DOHH2 (cell line): ENCODE data around the gene PCDHA6.
"Not testable (repeated sequence)": the region's sequence is repeated elsewhere in the genome, so short reads cannot be mapped to it uniquely, and the experiment has no call there.

Source experiments
- H3F3A ChIP-seq: fragments of 200-600 bp; sonication (generic), shearing (Covaris generic); 2 replicates; pipeline ENCODE4 v1.6.0; 2016; ENCODE audit warnings: antibody characterized with exemption, mild to moderate bottlenecking; ENCODE audit not compliant: control insufficient read depth, insufficient read depth
- H3K27ac ChIP-seq: fragments of 200-600 bp; sonication (generic); 2 replicates; pipeline ENCODE4 v1.5.1; 2014; ENCODE audit warnings: low read depth, mild to moderate bottlenecking, low read length, moderate library complexity
- H3K27me3 ChIP-seq: fragments of 200-600 bp; sonication (generic); 2 replicates; pipeline ENCODE4 v1.6.1; 2014; ENCODE audit warnings: mild to moderate bottlenecking, low read length, mixed read lengths; ENCODE audit not compliant: control insufficient read depth
- H3K36me3 ChIP-seq: fragments of 200-600 bp; sonication (generic); 2 replicates; pipeline ENCODE4 v1.6.1; 2014; ENCODE audit warnings: mild to moderate bottlenecking, low read length, moderate library complexity, mixed read lengths; ENCODE audit not compliant: control insufficient read depth
- H3K4me1 ChIP-seq: fragments of 200-600 bp; sonication (generic); 2 replicates; pipeline ENCODE4 v1.6.1; 2014; ENCODE audit warnings: mild to moderate bottlenecking, low read length, mixed read lengths; ENCODE audit not compliant: control insufficient read depth
- H3K4me2 ChIP-seq: fragments of 200-600 bp; sonication (generic); 2 replicates; pipeline ENCODE4 v1.6.0; 2014; ENCODE audit warnings: mild to moderate bottlenecking, low read length, moderate library complexity
- H3K4me3 ChIP-seq: fragments of 200-600 bp; sonication (generic); 2 replicates; pipeline ENCODE4 v1.5.1; 2014; ENCODE audit warnings: mild to moderate bottlenecking, low read length, mixed read lengths
- H3K79me2 ChIP-seq: fragments of 200-600 bp; sonication (generic); 2 replicates; pipeline ENCODE4 v1.6.1; 2014; ENCODE audit warnings: mild to moderate bottlenecking, low read length, mixed read lengths; ENCODE audit not compliant: control insufficient read depth
- H3K9me2 ChIP-seq: fragments of 200-600 bp; sonication (generic); replicated peaks from 2 replicates; pipeline ENCODE4 v1.6.1; 2014; ENCODE audit warnings: mild to moderate bottlenecking, low read length, mixed read lengths; ENCODE audit not compliant: control insufficient read depth
- H3K9me3 ChIP-seq: fragments of 200-600 bp; sonication (generic); 2 replicates; pipeline ENCODE4 v1.6.1; 2014; ENCODE audit warnings: antibody characterized with exemption, low read length, mixed read lengths; ENCODE audit not compliant: control insufficient read depth, insufficient read depth
- H4K20me1 ChIP-seq: fragments of 200-600 bp; sonication (generic); 2 replicates; pipeline ENCODE4 v1.6.0; 2014; ENCODE audit warnings: low read depth, mild to moderate bottlenecking, antibody characterized with exemption, low read length, moderate library complexity; ENCODE audit not compliant: control insufficient read depth, insufficient read depth
- CTCF ChIP-seq: fragments of 200-600 bp; sonication (generic); IDR thresholded peaks from one replicate; pipeline ENCODE4 v1.5.1; 2014; ENCODE audit warnings: antibody characterized with exemption, mild to moderate bottlenecking, low read depth, low read length; ENCODE audit not compliant: poor library complexity, severe bottlenecking
- EZH2phosphoT487 ChIP-seq: fragments of 200-600 bp; sonication (generic); IDR thresholded peaks from 2 replicates; pipeline ENCODE4 v1.6.1; 2017; ENCODE audit warnings: borderline replicate concordance, mild to moderate bottlenecking, antibody characterized with exemption, low read length, moderate library complexity, mixed read lengths

PCDHA6 gene

DNA sequence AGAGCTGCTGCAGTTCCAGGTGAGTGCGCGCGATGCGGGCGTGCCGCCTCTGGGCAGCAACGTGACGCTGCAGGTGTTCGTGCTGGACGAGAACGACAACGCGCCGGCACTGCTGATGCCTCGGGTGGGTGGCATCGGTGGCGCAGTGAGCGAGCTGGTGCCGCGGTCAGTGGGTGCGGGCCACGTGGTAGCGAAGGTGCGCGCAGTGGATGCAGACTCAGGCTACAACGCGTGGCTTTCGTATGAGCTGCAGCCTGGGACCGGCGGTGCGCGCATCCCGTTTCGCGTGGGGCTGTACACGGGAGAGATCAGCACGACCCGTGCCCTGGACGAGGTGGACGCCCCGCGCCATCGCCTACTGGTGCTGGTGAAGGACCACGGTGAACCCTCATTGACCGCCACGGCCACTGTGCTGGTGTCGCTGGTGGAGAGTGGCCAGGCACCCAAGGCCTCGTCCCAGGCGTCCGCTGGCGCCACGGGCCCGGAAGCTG lies 24.9 kb upstream of the PCDHA6 start:
- Histone ChIP-seq H3K79me2 (no peaks in the 10 kb centered on the region), H3K4me1 (no peaks in the 10 kb centered on the region), H3K36me3 (no peaks in the 10 kb centered on the region)

GRCh38 chr5:140806834-140807775 lies 20.7 kb upstream of the PCDHA6 start, which contains the start of gene PCDHA4:
TSS of gene PCDHA4 (plus strand) at chr5:140807068.
- Histone ChIP-seq H3K9me3 (no peaks in the 10 kb centered on the region), H3K4me1 (no peaks in the 10 kb centered on the region), H3K27ac (no peak within 1 kb of the TSS), H3K27me3 (no peaks in the 10 kb centered on the region), H3K79me2 (no peaks in the 10 kb centered on the region), H3F3A (no peaks in the 10 kb centered on the region), H4K20me1 (no peaks in the 10 kb centered on the region), H3K36me3 (no peaks in the 10 kb centered on the region), H3K4me3 (no peak within 1 kb of the TSS), H3K9me2 (no peaks in the 10 kb centered on the region), H3K4me2 (no peak within 1 kb of the TSS)
- TF ChIP-seq CTCF (peak; percentile 59), EZH2phosphoT487 (no peak)

More for the DNA sequence above, 24.9 kb upstream of the PCDHA6 start:
- no peak overlapping the region for H3K4me2 ChIP-seq
- TF ChIP-seq EZH2phosphoT487 (no peak), CTCF (no peak)
- no peaks in the 10 kb centered on the region for H3F3A ChIP-seq
- no peaks in the 10 kb centered on the region for H3K27me3 ChIP-seq
- H3K27ac ChIP-seq, result no peak overlapping the region
- no peaks in the 10 kb centered on the region for H4K20me1 ChIP-seq
- no peaks in the 10 kb centered on the region; the same call in 1 of the 2 replicates for H3K9me3 ChIP-seq
- H3K4me3 ChIP-seq, result no peak overlapping the region
- no peaks in the 10 kb centered on the region for H3K9me2 ChIP-seq

DNA sequence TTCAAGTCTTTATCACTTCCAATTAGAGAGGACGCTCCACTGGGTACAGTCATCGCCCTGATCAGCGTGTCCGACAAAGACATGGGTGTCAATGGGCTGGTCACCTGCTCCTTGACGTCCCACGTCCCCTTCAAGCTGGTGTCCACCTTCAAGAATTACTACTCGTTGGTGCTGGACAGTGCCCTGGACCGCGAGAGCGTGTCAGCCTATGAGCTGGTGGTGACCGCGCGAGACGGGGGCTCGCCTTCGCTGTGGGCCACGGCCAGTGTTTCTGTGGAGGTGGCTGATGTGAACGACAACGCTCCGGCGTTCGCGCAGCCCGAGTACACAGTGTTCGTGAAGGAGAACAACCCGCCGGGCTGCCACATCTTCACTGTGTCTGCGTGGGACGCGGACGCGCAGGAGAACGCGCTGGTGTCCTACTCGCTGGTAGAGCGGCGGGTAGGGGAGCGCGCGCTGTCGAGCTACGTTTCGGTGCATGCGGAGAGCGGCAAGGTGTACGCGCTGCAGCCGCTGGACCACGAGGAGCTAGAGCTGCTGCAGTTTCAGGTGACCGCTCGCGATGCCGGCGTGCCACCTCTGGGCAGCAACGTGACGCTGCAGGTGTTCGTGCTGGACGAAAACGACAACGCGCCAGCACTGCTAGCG lies 19.4 kb upstream of the PCDHA6 start:
- H3K9me2 ChIP-seq, H3K4me1 ChIP-seq, H3K27me3 ChIP-seq, H3K27ac ChIP-seq, H4K20me1 ChIP-seq, H3K36me3 ChIP-seq, H3F3A ChIP-seq, H3K4me2 ChIP-seq, H3K4me3 ChIP-seq, H3K9me3 ChIP-seq, H3K79me2 ChIP-seq: not testable (repeated sequence)

- no peak for TF ChIP-seq EZH2phosphoT487
- no peak for TF ChIP-seq CTCF
- no peaks in the 10 kb centered on the region for H4K20me1 ChIP-seq
- no peaks in the 10 kb centered on the region for H3K9me2 ChIP-seq
- H3K4me3 ChIP-seq, result no peak overlapping the region
- H3K36me3 ChIP-seq, result no peaks in the 10 kb centered on the region
- no peaks in the 10 kb centered on the region for H3K27me3 ChIP-seq
- no peaks in the 10 kb centered on the region for H3K4me1 ChIP-seq
- no peak overlapping the region for H3K27ac ChIP-seq
- H3F3A ChIP-seq, result no peaks in the 10 kb centered on the region
- no peaks in the 10 kb centered on the region for H3K79me2 ChIP-seq
- H3K4me2 ChIP-seq, result no peak overlapping the region
- no peaks in the 10 kb centered on the region for H3K9me3 ChIP-seq
These were observed 18.9 kb upstream of the PCDHA6 start for GRCh38 chr5:140808889-140809291.
